ENCODE measurements around the gene TCEA3.

Gene TCEA3

DNA sequence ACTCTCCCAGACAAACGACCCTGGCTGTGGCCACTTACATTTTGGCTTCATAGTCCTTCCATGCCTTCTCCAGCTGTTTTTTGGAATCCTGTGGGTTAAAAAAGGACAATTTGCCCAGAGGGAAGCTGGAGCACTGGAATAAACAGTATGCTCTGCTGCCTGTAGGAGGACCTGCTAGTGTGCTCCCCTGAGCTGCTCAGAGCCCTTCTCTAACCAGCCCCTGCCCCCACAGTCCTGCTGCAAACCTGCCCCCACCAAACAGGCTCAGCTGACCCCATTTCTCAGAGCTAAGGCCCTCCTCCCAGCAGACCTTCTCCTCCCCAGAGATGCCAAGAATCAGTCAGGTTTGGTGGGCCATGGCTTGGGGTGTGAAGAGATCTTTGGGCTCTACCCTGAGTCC lies 26.9 kb upstream of the TCEA3 start:
- Histone ChIP-seq H3K27me3 (ENCODE audit: low read depth, low read length) (0 out of 2 replicates have a peak, but pooled peaks cover 3% of the 10 kb centered on the region), H3K27ac (ENCODE audit: low read length) (no peak overlapping the region), H3K4me2 (ENCODE audit: low read length) (no peak overlapping the region), H3K4me3 (ENCODE audit: low read length) (no peak overlapping the region), H3K4me1 (ENCODE audit: low read length) (no peaks in the 10 kb centered on the region), H3K36me3 (replicated peaks; ENCODE audit: low read depth, low read length) (no peaks in the 10 kb centered on the region), H3K9ac (ENCODE audit: low read length) (no peak overlapping the region), H3K9me3 (ENCODE audit: insufficient read depth, low read length) (no peaks in the 10 kb centered on the region), H2AFZ (ENCODE audit: low read depth, low read length) (no peak overlapping the region), H4K20me1 (ENCODE audit: insufficient read depth, low read length) (no peaks in the 10 kb centered on the region), H3K79me2 (ENCODE audit: low read length) (no peaks in the 10 kb centered on the region)
- TF ChIP-seq, protein P1, sequence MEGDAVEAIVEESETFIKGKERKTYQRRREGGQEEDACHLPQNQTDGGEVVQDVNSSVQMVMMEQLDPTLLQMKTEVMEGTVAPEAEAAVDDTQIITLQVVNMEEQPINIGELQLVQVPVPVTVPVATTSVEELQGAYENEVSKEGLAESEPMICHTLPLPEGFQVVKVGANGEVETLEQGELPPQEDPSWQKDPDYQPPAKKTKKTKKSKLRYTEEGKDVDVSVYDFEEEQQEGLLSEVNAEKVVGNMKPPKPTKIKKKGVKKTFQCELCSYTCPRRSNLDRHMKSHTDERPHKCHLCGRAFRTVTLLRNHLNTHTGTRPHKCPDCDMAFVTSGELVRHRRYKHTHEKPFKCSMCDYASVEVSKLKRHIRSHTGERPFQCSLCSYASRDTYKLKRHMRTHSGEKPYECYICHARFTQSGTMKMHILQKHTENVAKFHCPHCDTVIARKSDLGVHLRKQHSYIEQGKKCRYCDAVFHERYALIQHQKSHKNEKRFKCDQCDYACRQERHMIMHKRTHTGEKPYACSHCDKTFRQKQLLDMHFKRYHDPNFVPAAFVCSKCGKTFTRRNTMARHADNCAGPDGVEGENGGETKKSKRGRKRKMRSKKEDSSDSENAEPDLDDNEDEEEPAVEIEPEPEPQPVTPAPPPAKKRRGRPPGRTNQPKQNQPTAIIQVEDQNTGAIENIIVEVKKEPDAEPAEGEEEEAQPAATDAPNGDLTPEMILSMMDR (IDR thresholded peaks at IDR 0.05; ENCODE audit: low read depth, low read length), result no peak
- TF ChIP-seq EZH2phosphoT487 (IDR thresholded peaks at IDR 0.05; ENCODE audit: low read depth), result no peak

GRCh38 chr1:23450894-23451293 lies 26.3 kb upstream of the TCEA3 start:
- TF ChIP-seq, protein P1 (IDR thresholded peaks at IDR 0.05; ENCODE audit: low read depth, low read length), result no peak
- no peak for TF ChIP-seq EZH2phosphoT487 (IDR thresholded peaks at IDR 0.05; ENCODE audit: low read depth)
- H4K20me1 ChIP-seq (ENCODE audit: insufficient read depth, low read length), result no peaks in the 10 kb centered on the region
- H3K4me3 ChIP-seq (ENCODE audit: low read length), result no peak overlapping the region
- 0 out of 2 replicates have a peak, but pooled peaks cover 1% of the 10 kb centered on the region for H3K27me3 ChIP-seq (ENCODE audit: low read depth, low read length)
- no peak overlapping the region for H3K27ac ChIP-seq (ENCODE audit: low read length)
- no peak overlapping the region for H3K9ac ChIP-seq (ENCODE audit: low read length)
- no peaks in the 10 kb centered on the region for H3K36me3 ChIP-seq (replicated peaks; ENCODE audit: low read depth, low read length)
- no peaks in the 10 kb centered on the region for H3K9me3 ChIP-seq (ENCODE audit: insufficient read depth, low read length)
- no peak overlapping the region for H3K4me2 ChIP-seq (ENCODE audit: low read length)
- H2AFZ ChIP-seq (ENCODE audit: low read depth, low read length), result no peak overlapping the region
- H3K79me2 ChIP-seq (ENCODE audit: low read length), result no peaks in the 10 kb centered on the region
- no peaks in the 10 kb centered on the region for H3K4me1 ChIP-seq (ENCODE audit: low read length)

- no peaks in the 10 kb centered on the region for H3K79me2 ChIP-seq (ENCODE audit: low read length)
- H3K9ac ChIP-seq (ENCODE audit: low read length), result no peak overlapping the region
- H3K4me2 ChIP-seq (ENCODE audit: low read length), result no peak overlapping the region
- no peak overlapping the region for H3K4me3 ChIP-seq (ENCODE audit: low read length)
- H3K36me3 ChIP-seq (replicated peaks; ENCODE audit: low read depth, low read length), result no peaks in the 10 kb centered on the region
- no peaks in the 10 kb centered on the region for H3K4me1 ChIP-seq (ENCODE audit: low read length)
- H2AFZ ChIP-seq (ENCODE audit: low read depth, low read length), result no peak overlapping the region
- no peak overlapping the region for H3K27ac ChIP-seq (ENCODE audit: low read length)
- H4K20me1 ChIP-seq (ENCODE audit: insufficient read depth, low read length), result no peaks in the 10 kb centered on the region
- H3K9me3 ChIP-seq (ENCODE audit: insufficient read depth, low read length), result no peaks in the 10 kb centered on the region
- no peaks in the 10 kb centered on the region for H3K27me3 ChIP-seq (ENCODE audit: low read depth, low read length)
- no peak for TF ChIP-seq EZH2phosphoT487 (IDR thresholded peaks at IDR 0.05; ENCODE audit: low read depth)
- TF ChIP-seq, protein P1 (IDR thresholded peaks at IDR 0.05; ENCODE audit: low read depth, low read length), result no peak
Observed at GRCh38 chr1:23449958-23450357, 25.4 kb upstream of the TCEA3 start.

GRCh38 chr1:23449306-23449705 lies 24.8 kb upstream of the TCEA3 start:
- Histone ChIP-seq H3K27me3 (ENCODE audit: low read depth, low read length) (no peaks in the 10 kb centered on the region), H3K4me3 (ENCODE audit: low read length) (no peak overlapping the region), H4K20me1 (ENCODE audit: insufficient read depth, low read length) (no peaks in the 10 kb centered on the region), H3K27ac (ENCODE audit: low read length) (no peak overlapping the region), H3K36me3 (replicated peaks; ENCODE audit: low read depth, low read length) (no peaks in the 10 kb centered on the region), H3K9ac (ENCODE audit: low read length) (no peak overlapping the region), H3K4me2 (ENCODE audit: low read length) (no peak overlapping the region), H2AFZ (ENCODE audit: low read depth, low read length) (no peak overlapping the region), H3K9me3 (ENCODE audit: insufficient read depth, low read length) (no peaks in the 10 kb centered on the region), H3K79me2 (ENCODE audit: low read length) (no peaks in the 10 kb centered on the region), H3K4me1 (ENCODE audit: low read length) (no peaks in the 10 kb centered on the region)
- no peak for TF ChIP-seq EZH2phosphoT487 (IDR thresholded peaks at IDR 0.05; ENCODE audit: low read depth)

DNA sequence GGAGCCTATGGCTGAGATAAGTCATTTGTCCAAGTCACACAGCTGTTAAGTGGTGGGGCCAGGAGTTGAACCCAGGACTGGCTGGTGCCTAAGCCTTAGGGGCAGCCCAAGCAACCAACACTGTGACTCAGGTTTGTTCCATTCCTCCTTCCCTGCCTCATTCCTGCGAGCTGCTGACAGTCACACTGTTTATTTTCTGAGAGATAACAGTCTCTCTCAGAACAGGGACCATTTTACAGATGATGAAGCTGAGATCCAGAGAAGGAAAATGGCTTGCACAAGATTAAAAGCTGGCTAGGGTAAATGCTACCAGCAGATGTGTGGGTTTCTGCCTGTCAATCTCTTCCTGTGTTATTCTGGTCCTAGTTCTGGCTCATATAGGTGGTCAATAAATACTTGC lies 24.3 kb upstream of the TCEA3 start:
- Histone ChIP-seq H3K27ac (ENCODE audit: low read length) (no peak overlapping the region), H3K9ac (ENCODE audit: low read length) (no peak overlapping the region), H3K79me2 (ENCODE audit: low read length) (no peaks in the 10 kb centered on the region), H3K9me3 (ENCODE audit: insufficient read depth, low read length) (no peaks in the 10 kb centered on the region), H3K4me3 (ENCODE audit: low read length) (no peak overlapping the region), H3K36me3 (replicated peaks; ENCODE audit: low read depth, low read length) (no peaks in the 10 kb centered on the region), H2AFZ (ENCODE audit: low read depth, low read length) (no peak overlapping the region), H3K27me3 (ENCODE audit: low read depth, low read length) (no peaks in the 10 kb centered on the region), H4K20me1 (ENCODE audit: insufficient read depth, low read length) (no peaks in the 10 kb centered on the region), H3K4me1 (ENCODE audit: low read length) (no peaks in the 10 kb centered on the region), H3K4me2 (ENCODE audit: low read length) (no peak overlapping the region)
- TF ChIP-seq, protein P1 (IDR thresholded peaks at IDR 0.05; ENCODE audit: low read depth, low read length), result no peak
- TF ChIP-seq EZH2phosphoT487 (IDR thresholded peaks at IDR 0.05; ENCODE audit: low read depth), result no peak
